HL-60 (cell line): ENCODE measurements around the gene MMP23B.
A peak's percentile ranks its signal among the peaks of the same experiment; 100 is the strongest.
"Not testable (repeated sequence)": the region's sequence is repeated elsewhere in the genome, so short reads cannot be mapped to it uniquely, and the experiment has no call there.

Source experiments
- DNase-seq, 2 experiments: peaks; one replicate each; pipeline ENCODE4 v3.0.0-alpha.2; 2010 to 2020; ENCODE audit warnings: low read depth in 1 of 2, low spot score in 1 of 2
- H3K27ac ChIP-seq: fragments of 250-450 bp; sonication (Bioruptor Pico); replicated peaks from 2 replicates; pipeline ENCODE4 v1.5.1; 2020; ENCODE audit warnings: mild to moderate bottlenecking, moderate library complexity
- H3K27me3 ChIP-seq: fragments of 250-450 bp; sonication (Bioruptor Pico); 2 replicates; pipeline ENCODE4 v1.5.1; 2021; ENCODE audit warnings: mild to moderate bottlenecking, moderate library complexity; ENCODE audit not compliant: insufficient read depth, poor library complexity, severe bottlenecking
- H3K4me3 ChIP-seq: replicated peaks from 2 replicates; pipeline ENCODE4 v1.5.1; 2011; ENCODE audit warnings: mild to moderate bottlenecking, control low read depth, low read length; ENCODE audit not compliant: insufficient read depth
- GABPA ChIP-seq: IDR thresholded peaks from 2 replicates; pipeline ENCODE4 v1.6.1; 2012; ENCODE audit warnings: low read depth
- POLR2AphosphoS5 ChIP-seq: IDR thresholded peaks from 2 replicates; pipeline ENCODE4 v1.6.1; 2012; ENCODE audit warnings: low read depth
- SPI1 ChIP-seq: IDR thresholded peaks from 2 replicates; pipeline ENCODE4 v1.6.1; 2012; ENCODE audit warnings: low read depth, mild to moderate bottlenecking, borderline replicate concordance

The MMP23B gene

GRCh38 chr1:1637479-1637875 is 5.5 kb downstream of the MMP23B start:
- not testable (repeated sequence) for DNase-seq, H3K27ac ChIP-seq, H3K4me3 ChIP-seq, H3K27me3 ChIP-seq

- not testable (repeated sequence) for H3K27me3 ChIP-seq, H3K4me3 ChIP-seq, DNase-seq, H3K27ac ChIP-seq
Measured at GRCh38 chr1:1638528-1638927, 6.6 kb downstream of the MMP23B start.

- not testable (repeated sequence) for DNase-seq, H3K27ac ChIP-seq, H3K27me3 ChIP-seq, H3K4me3 ChIP-seq
Measured at GRCh38 chr1:1639368-1639767, 7.4 kb downstream of the MMP23B start.

- not testable (repeated sequence) for DNase-seq, H3K27me3 ChIP-seq, H3K4me3 ChIP-seq, H3K27ac ChIP-seq
Measured at GRCh38 chr1:1640081-1640480, 8.1 kb downstream of the MMP23B start.

GRCh38 chr1:1640711-1641461 is 8.9 kb downstream of the MMP23B start:
- not testable (repeated sequence) for H3K4me3 ChIP-seq, DNase-seq, H3K27me3 ChIP-seq, H3K27ac ChIP-seq

GRCh38 chr1:1646326-1646725 is 14.4 kb downstream of the MMP23B start:
- H3K4me3 ChIP-seq, H3K27ac ChIP-seq, DNase-seq, H3K27me3 ChIP-seq: not testable (repeated sequence)

- H3K4me3 ChIP-seq, H3K27me3 ChIP-seq, DNase-seq, H3K27ac ChIP-seq: not testable (repeated sequence)
Measured at GRCh38 chr1:1647567-1648241, 15.7 kb downstream of the MMP23B start.

GRCh38 chr1:1648265-1648664 is 16.3 kb downstream of the MMP23B start:
- H3K27me3 ChIP-seq: not testable (repeated sequence)

GRCh38 chr1:1658583-1659549 is 26.9 kb downstream of the MMP23B start, which contains the start of gene CDK11B:
Gene CDK11B, minus strand, starts transcription at chr1:1659004. Its CDS starts 1,519 bp downstream, at chr1:1657485.
- H3K27me3 ChIP-seq: not testable (repeated sequence)
- peak within 1 kb of the TSS; percentile 50 for H3K4me3 ChIP-seq
- TF ChIP-seq GABPA (peak; percentile 89), POLR2AphosphoS5 (peak; percentile 36; the same call in 1 of the 2 replicates), SPI1 (peak; percentile 45; the same call in 1 of the 2 replicates)
- H3K27ac ChIP-seq: peak within 1 kb of the TSS; percentile 94
- DNase-seq: peak; percentile 94 to 96

More at GRCh38 chr1:1648265-1648664, 16.3 kb downstream of the MMP23B start:
- not testable (repeated sequence) for DNase-seq, H3K4me3 ChIP-seq, H3K27ac ChIP-seq

- not testable (repeated sequence) for DNase-seq, H3K4me3 ChIP-seq, H3K27me3 ChIP-seq
- peak overlapping the region; percentile 87 for H3K27ac ChIP-seq
Measured at GRCh38 chr1:1662392-1662791, 30.4 kb downstream of the MMP23B start.
